H9 (cell line): ENCODE results near the gene UBA1. TPM values are rescaled to one million over a fixed set of nuclear protein-coding genes. Genes with fewer than 3 reads are reported as not detected.

Experiments
- DNase-seq: peaks from one replicate; pipeline ENCODE4 v3.0.0-alpha.2; 2017
- H2AFZ ChIP-seq: one replicate; pipeline ENCODE4 v1.6.1; 2013; ENCODE audit warnings: mild to moderate bottlenecking, low read length, control low read depth, moderate library complexity
- H2AK5ac ChIP-seq: 2 replicates; pipeline ENCODE4 v1.6.1; 2013; ENCODE audit warnings: low read length, control low read depth, mixed read lengths; ENCODE audit not compliant: insufficient read length
- H2BK120ac ChIP-seq: one replicate; pipeline ENCODE4 v1.6.1; 2013; ENCODE audit warnings: low read depth, mild to moderate bottlenecking, low read length, control low read depth, inconsistent platforms; ENCODE audit not compliant: poor library complexity, severe bottlenecking
- H2BK12ac ChIP-seq: 2 replicates; pipeline ENCODE4 v1.6.1; 2013; ENCODE audit warnings: low read length, control low read depth, mixed read lengths, low read depth; ENCODE audit not compliant: insufficient read length
- H2BK15ac ChIP-seq: 2 replicates; pipeline ENCODE4 v1.6.1; 2013; ENCODE audit warnings: low read depth, low read length, control low read depth
- H2BK20ac ChIP-seq: one replicate; pipeline ENCODE4 v1.6.1; 2013; ENCODE audit warnings: low read depth, mild to moderate bottlenecking, low read length, control low read depth, inconsistent platforms; ENCODE audit not compliant: poor library complexity, severe bottlenecking
- H2BK5ac ChIP-seq: 2 replicates; pipeline ENCODE4 v1.6.1; 2013; ENCODE audit warnings: low read length, control low read depth, mixed read lengths; ENCODE audit not compliant: insufficient read length
- H3K14ac ChIP-seq: 2 replicates; pipeline ENCODE4 v1.6.1; 2013; ENCODE audit warnings: low read length, control low read depth; ENCODE audit not compliant: insufficient read depth
- H3K18ac ChIP-seq: 2 replicates; pipeline ENCODE4 v1.6.1; 2013; ENCODE audit warnings: low read depth, mild to moderate bottlenecking, mixed read lengths, low read length, control low read depth; ENCODE audit not compliant: insufficient read length
- H3K23ac ChIP-seq: 2 replicates; pipeline ENCODE4 v1.6.1; 2013; ENCODE audit warnings: low read length, control low read depth, mixed read lengths, low read depth; ENCODE audit not compliant: insufficient read length
- H3K23me2 ChIP-seq: 2 replicates; pipeline ENCODE4 v1.6.1; 2013; ENCODE audit warnings: low read depth, mild to moderate bottlenecking, mixed read lengths, low read length, control low read depth; ENCODE audit not compliant: insufficient read length, poor library complexity, severe bottlenecking
- H3K27ac ChIP-seq: 2 replicates; pipeline ENCODE4 v1.5.1; 2013; ENCODE audit warnings: low read length, control low read depth, mixed read lengths, low read depth; ENCODE audit not compliant: insufficient read length
- H3K27me3 ChIP-seq: 2 replicates; pipeline ENCODE4 v1.6.1; 2013; ENCODE audit warnings: low read length, control low read depth, inconsistent platforms; ENCODE audit not compliant: insufficient read depth
- H3K4ac ChIP-seq: 2 replicates; pipeline ENCODE4 v1.6.1; 2013; ENCODE audit warnings: low read depth, mild to moderate bottlenecking, control low read depth, inconsistent platforms, low read length, moderate library complexity
- H3K4me1 ChIP-seq: 2 replicates; pipeline ENCODE4 v1.6.1; 2013; ENCODE audit warnings: low read length, control low read depth, inconsistent platforms; ENCODE audit not compliant: insufficient read depth
- H3K4me2 ChIP-seq: 2 replicates; pipeline ENCODE4 v1.6.1; 2013; ENCODE audit warnings: low read length, control low read depth, mixed read lengths; ENCODE audit not compliant: insufficient read length, insufficient read depth
- H3K56ac ChIP-seq: 2 replicates; pipeline ENCODE4 v1.6.1; 2013; ENCODE audit warnings: low read depth, mild to moderate bottlenecking, mixed read lengths, low read length, control low read depth; ENCODE audit not compliant: insufficient read length
- H3K79me1 ChIP-seq: 2 replicates; pipeline ENCODE4 v1.6.1; 2013; ENCODE audit warnings: low read depth, mild to moderate bottlenecking, moderate library complexity, low read length, control low read depth, inconsistent platforms; ENCODE audit not compliant: insufficient read depth, poor library complexity, severe bottlenecking
- H3K79me2 ChIP-seq: 2 replicates; pipeline ENCODE4 v1.6.1; 2013; ENCODE audit warnings: low read length, control low read depth, inconsistent platforms; ENCODE audit not compliant: insufficient read depth
- H3K9ac ChIP-seq: 2 replicates; pipeline ENCODE4 v1.6.1; 2013; ENCODE audit warnings: low read length, control low read depth, mixed read lengths; ENCODE audit not compliant: insufficient read length; ENCODE audit errors: extremely low read depth
- H3K9me3 ChIP-seq: one replicate; pipeline ENCODE4 v1.6.1; 2013; ENCODE audit warnings: low read depth, low read length, inconsistent platforms; ENCODE audit not compliant: control insufficient read depth
- H3T11ph ChIP-seq: one replicate; pipeline ENCODE4 v1.6.1; 2013; ENCODE audit warnings: mild to moderate bottlenecking, low read length, control low read depth, inconsistent platforms
- H4K20me1 ChIP-seq: one replicate; pipeline ENCODE4 v1.6.1; 2013; ENCODE audit not compliant: control insufficient read depth, insufficient read length, insufficient read depth
- H4K5ac ChIP-seq: 2 replicates; pipeline ENCODE4 v1.6.1; 2013; ENCODE audit warnings: low read depth, mild to moderate bottlenecking, mixed read lengths, low read length, control low read depth; ENCODE audit not compliant: insufficient read length
- H4K8ac ChIP-seq: replicated peaks from 2 replicates; pipeline ENCODE4 v1.6.1; 2013; ENCODE audit warnings: low read length, control low read depth, mixed read lengths, low read depth; ENCODE audit not compliant: insufficient read length
- H4K91ac ChIP-seq: 2 replicates; pipeline ENCODE4 v1.6.1; 2013; ENCODE audit warnings: low read depth, mild to moderate bottlenecking, moderate library complexity, mixed read lengths, low read length, control low read depth; ENCODE audit not compliant: insufficient read length
- H3K27ac Mint-ChIP-seq, 3 experiments: 2 replicates in 2 of 3; 3 replicates in 1 of 3; pipeline ENCODE4 v1.8.0; 2020 to 2021; ENCODE audit warnings: mixed read lengths in 3 of 3, mild to moderate bottlenecking in 1 of 3, moderate library complexity in 1 of 3
- H3K27me3 Mint-ChIP-seq: 2 replicates; pipeline ENCODE4 v1.8.0; 2021; ENCODE audit warnings: low read depth, mild to moderate bottlenecking, moderate library complexity, mixed read lengths
- H3K36me3 Mint-ChIP-seq, 3 experiments: 2 replicates in 2 of 3; 3 replicates in 1 of 3; pipeline ENCODE4 v1.8.0; 2020 to 2021; ENCODE audit warnings: low read depth in 3 of 3, mixed read lengths in 3 of 3; ENCODE audit not compliant: insufficient read depth in 1 of 3
- H3K4me1 Mint-ChIP-seq, 2 experiments: 2 replicates each; pipeline ENCODE4 v1.8.0; 2020; ENCODE audit warnings: mixed read lengths in 2 of 2
- H3K4me3 Mint-ChIP-seq, 2 experiments: 2 replicates in 1 of 2; 3 replicates in 1 of 2; pipeline ENCODE4 v1.8.0; 2020 to 2021; ENCODE audit warnings: mild to moderate bottlenecking in 2 of 2, mixed read lengths in 2 of 2, moderate library complexity in 1 of 2
- H3K9me3 Mint-ChIP-seq, 2 experiments: 2 replicates in 1 of 2; 3 replicates in 1 of 2; pipeline ENCODE4 v1.8.0; 2020; ENCODE audit warnings: mild to moderate bottlenecking in 2 of 2, mixed read lengths in 2 of 2, moderate library complexity in 1 of 2
- CTCF ChIP-seq: fragments of 200-600 bp; sonication (generic); conservative IDR thresholded peaks from 3 replicates; pipeline ENCODE4 v1.8.0; 2021; ENCODE audit warnings: antibody characterized with exemption, mild to moderate bottlenecking
- WGBS: extraction: QIAGEN DNeasy Blood & Tissue Kit; methylation state at CpG from one replicate; pipeline ENCODE4 v1.1.7; 2013; ENCODE audit warnings: missing lambda C conversion rate, low lambda C conversion rate, mixed read lengths; ENCODE audit not compliant: insufficient read length; ENCODE audit errors: extremely low coverage; 5-methylcytosine and 5-hydroxymethylcytosine counted together
- total RNA-seq: library from RNA; stranded (reverse); gene quantifications from 2 replicates; pipeline ENCODE4 v1.2.1, GENCODE V29; 2021

Gene UBA1
- total RNA-seq, 1 experiment from 2014 or later: 427 TPM

GRCh38 chrX:47179221-47179927, 14.3 kb upstream of the UBA1 start:
- Histone ChIP-seq H3K27me3 (no peaks in the 10 kb centered on the region; the same call in 1 of the 2 replicates), H2AK5ac (no peak overlapping the region), H3K79me2 (no peaks in the 10 kb centered on the region), H2BK120ac (no peak overlapping the region), H2BK15ac (no peak overlapping the region), H4K5ac (no peak overlapping the region), H3K9me3 (no peaks in the 10 kb centered on the region), H3K4ac (no peak overlapping the region), H3K23ac (no peak overlapping the region), H2BK5ac (no peak overlapping the region), H3K56ac (no peak overlapping the region), H3K4me2 (no peak overlapping the region), H4K8ac (no peak overlapping the region), H3K23me2 (no peaks in the 10 kb centered on the region), H2BK12ac (no peak overlapping the region), H3T11ph (no peak overlapping the region), H3K79me1 (no peaks in the 10 kb centered on the region), H4K20me1 (no peaks in the 10 kb centered on the region), H3K14ac (no peak overlapping the region), H2AFZ (no peak overlapping the region), H3K9ac (no peak overlapping the region), H4K91ac (no peak overlapping the region), H3K18ac (no peak overlapping the region), H3K4me1 (no peaks in the 10 kb centered on the region), H2BK20ac (no peak overlapping the region), H3K27ac (no peak overlapping the region)
- DNase-seq: no peak
- no peaks in the 10 kb centered on the region; the same call in 1 of the 2 replicates for H3K27me3 Mint-ChIP-seq
- no peak overlapping the region; a peak in 1 of 5 replicates for H3K4me3 Mint-ChIP-seq
- H3K9me3 Mint-ChIP-seq: peaks cover 58 to 79% of the 10 kb centered on the region in 2 experiments
- no peak for TF ChIP-seq CTCF
- no CpG with 5 or more reads among the region's 14 CpGs for WGBS
- peak overlapping the region in 1 of 3 experiments; percentile 61; a peak in 2 of 7 replicates for H3K27ac Mint-ChIP-seq
- peaks cover 46 to 78% (median 71%) of the 10 kb centered on the region in 3 experiments for H3K36me3 Mint-ChIP-seq
- H3K4me1 Mint-ChIP-seq: no peaks in the 10 kb centered on the region
